SK-N-SH (cell line): ENCODE measurements around the gene MYO1B. TPM values are rescaled to one million over a fixed set of nuclear protein-coding genes. Genes with fewer than 3 reads are reported as not detected.

ENCODE experiments used
- CTCF ChIA-PET: fragments of 300-600, 350-600 bp; formaldehyde crosslinking; extraction: SDS; loops from one replicate; lab custom pipeline; 2021; lab: Yijun Ruan, JAX
- POLR2A ChIA-PET: fragments of 350-600 bp; sonication (Branson Sonifier 250); formaldehyde crosslinking; extraction: SDS; loops from one replicate; lab custom pipeline; 2020; ENCODE audit warnings: antibody characterized with exemption, inconsistent platforms; lab: Yijun Ruan, JAX
- DNase-seq: peaks from one replicate; pipeline ENCODE4 v3.0.0; 2012
- H2AFZ ChIP-seq: fragments of 200-600 bp; sonication (generic); 2 replicates; pipeline ENCODE4 v1.8.1; 2016; ENCODE audit warnings: antibody characterized with exemption, mild to moderate bottlenecking, low read depth
- H3F3A ChIP-seq: fragments of 200-600 bp; sonication (generic); replicated peaks from 2 replicates; pipeline ENCODE3; 2016; ENCODE audit warnings: antibody characterized with exemption, mild to moderate bottlenecking; ENCODE audit not compliant: insufficient read depth
- H3K27ac ChIP-seq, 2 experiments: fragments of 200-500 bp in 1 of 2; fragments of 200-600 bp in 1 of 2; sonication (Bioruptor generic) in 1 of 2; sonication (generic), shearing (Covaris generic) in 1 of 2; 2 replicates each; pipeline versions ENCODE4 v1.5.1 to v1.6.1; 2014 to 2016; ENCODE audit warnings: low read depth in 2 of 2, inconsistent platforms in 1 of 2, low read length in 1 of 2, mild to moderate bottlenecking in 1 of 2, mixed read lengths in 1 of 2
- H3K27me3 ChIP-seq: fragments of 200-600 bp; sonication (generic), shearing (Covaris generic); 2 replicates; pipeline ENCODE4 v1.6.1; 2016; ENCODE audit warnings: mixed run types; ENCODE audit not compliant: insufficient read depth
- H3K36me3 ChIP-seq, 2 experiments: fragments of 200-500 bp in 1 of 2; fragments of 200-600 bp in 1 of 2; sonication (Bioruptor generic) in 1 of 2; sonication (generic) in 1 of 2; replicated peaks in 1 of 2; 2 replicates each; pipeline versions ENCODE3 to v1.5.1; 2014 to 2016; ENCODE audit warnings: low read length in 1 of 2, mild to moderate bottlenecking in 1 of 2; ENCODE audit not compliant: insufficient read depth in 2 of 2, control insufficient read depth in 1 of 2
- H3K4me1 ChIP-seq, 2 experiments: fragments of 200-500 bp in 1 of 2; fragments of 200-600 bp in 1 of 2; sonication (Bioruptor generic) in 1 of 2; sonication (generic), shearing (Covaris generic) in 1 of 2; 2 replicates each; pipeline versions ENCODE4 v1.5.1 to v1.6.1; 2014 to 2016; ENCODE audit warnings: low read depth in 1 of 2, low read length in 1 of 2, mixed run types in 1 of 2; ENCODE audit not compliant: insufficient read depth in 2 of 2, control insufficient read depth in 1 of 2
- H3K4me2 ChIP-seq: fragments of 200-600 bp; sonication (generic), shearing (Covaris generic); 2 replicates; pipeline ENCODE4 v1.6.1; 2017; ENCODE audit warnings: mixed run types
- H3K4me3 ChIP-seq, 2 experiments: fragments of 200-500 bp in 1 of 2; fragments of 200-600 bp in 1 of 2; sonication (Bioruptor generic) in 1 of 2; sonication (generic), shearing (Covaris generic) in 1 of 2; 2 replicates each; pipeline versions ENCODE4 v1.5.1 to v1.8.1; 2014 to 2016; ENCODE audit warnings: low read depth in 2 of 2, inconsistent platforms in 1 of 2, low read length in 1 of 2, mild to moderate bottlenecking in 1 of 2, mixed read lengths in 1 of 2, moderate library complexity in 1 of 2
- H3K79me2 ChIP-seq: fragments of 200-600 bp; sonication (generic); 2 replicates; pipeline ENCODE4 v1.8.1; 2017; ENCODE audit warnings: mild to moderate bottlenecking; ENCODE audit not compliant: insufficient read depth
- H3K9ac ChIP-seq: fragments of 200-600 bp; sonication (generic); 2 replicates; pipeline ENCODE4 v1.6.1; 2017; ENCODE audit warnings: mixed run types
- H3K9me2 ChIP-seq: fragments of 200-600 bp; sonication (generic); 2 replicates; pipeline ENCODE4 v1.6.1; 2017; ENCODE audit warnings: mixed run types
- H3K9me3 ChIP-seq: fragments of 200-600 bp; sonication (generic); 2 replicates; pipeline ENCODE4 v1.6.1; 2017; ENCODE audit warnings: mixed run types, mild to moderate bottlenecking, moderate library complexity
- H4K20me1 ChIP-seq: fragments of 200-600 bp; sonication (generic); 2 replicates; pipeline ENCODE4 v1.6.1; 2017; ENCODE audit warnings: mild to moderate bottlenecking, mixed run types; ENCODE audit not compliant: insufficient read depth
- EP300 ChIP-seq, 2 experiments: IDR thresholded peaks; 2 replicates each; pipeline versions ENCODE4 v1.4.0 to v1.6.1; 2012; ENCODE audit warnings: borderline replicate concordance in 1 of 2, low read depth in 1 of 2, low read length in 1 of 2
- FOXM1 ChIP-seq: IDR thresholded peaks from 2 replicates; pipeline ENCODE4 v1.4.0; 2012; ENCODE audit warnings: low read depth, mild to moderate bottlenecking
- GABPA ChIP-seq: IDR thresholded peaks from 2 replicates; pipeline ENCODE4 v1.4.0; 2012; ENCODE audit warnings: low read depth, mild to moderate bottlenecking
- GATA2 ChIP-seq: sonication (generic); formaldehyde crosslinking; IDR thresholded peaks from 2 replicates; pipeline ENCODE4 v1.5.0; 2020; ENCODE audit warnings: mild to moderate bottlenecking, missing genetic modification reagents
- MEF2A ChIP-seq: IDR thresholded peaks from 2 replicates; pipeline ENCODE4 v1.4.0; 2012; ENCODE audit warnings: low read depth, borderline replicate concordance
- MXI1 ChIP-seq: IDR thresholded peaks from 2 replicates; pipeline ENCODE4 v1.6.1; 2012; ENCODE audit warnings: mild to moderate bottlenecking, low read depth, low read length, improper control_type of control experiment
- NRF1 ChIP-seq: IDR thresholded peaks from 2 replicates; pipeline ENCODE4 v1.6.1; 2012; ENCODE audit warnings: low read depth, mild to moderate bottlenecking, low read length
- POLR2AphosphoS5 ChIP-seq: IDR thresholded peaks from 2 replicates; pipeline ENCODE4 v1.6.1; 2012; ENCODE audit warnings: low read depth, low read length
- RFX5 ChIP-seq: IDR thresholded peaks from 2 replicates; pipeline ENCODE4 v1.6.1; 2012; ENCODE audit warnings: mild to moderate bottlenecking, improper control_type of control experiment, low read length
- RXRA ChIP-seq: IDR thresholded peaks from 2 replicates; pipeline ENCODE4 v1.4.0; 2012; ENCODE audit warnings: low read depth, mild to moderate bottlenecking, borderline replicate concordance
- WGBS: methylation state at CpG from one replicate; pipeline ENCODE4 v1.1.6; 2017; ENCODE audit warnings: low lambda C conversion rate; 5-methylcytosine and 5-hydroxymethylcytosine counted together
- polyA plus RNA-seq, 3 experiments: library from polyadenylated mRNA; depleted of rRNA; stranded (reverse); fragments of >200 nt; gene quantifications; 2 replicates each; pipeline ENCODE4 v1.2.3, GENCODE V29; 2012
- TF ChIP-seq, protein P1 (sequence below): IDR thresholded peaks from 2 replicates; pipeline ENCODE4 v1.4.0; 2012; ENCODE audit warnings: low read depth, borderline replicate concordance
- TF ChIP-seq, protein P2 (sequence below): IDR thresholded peaks from 2 replicates; pipeline ENCODE4; 2012
- TF ChIP-seq, protein P3 (sequence below): fragments of 150-350 bp; IDR thresholded peaks from 2 replicates; pipeline ENCODE4 v1.6.1; 2017; ENCODE audit warnings: antibody characterized with exemption, low read length, low read depth, borderline replicate concordance

The MYO1B gene
- polyA plus RNA-seq, 1 of the 3 experiments (the other 2 are of a cell fraction): 20.2 TPM

DNA sequence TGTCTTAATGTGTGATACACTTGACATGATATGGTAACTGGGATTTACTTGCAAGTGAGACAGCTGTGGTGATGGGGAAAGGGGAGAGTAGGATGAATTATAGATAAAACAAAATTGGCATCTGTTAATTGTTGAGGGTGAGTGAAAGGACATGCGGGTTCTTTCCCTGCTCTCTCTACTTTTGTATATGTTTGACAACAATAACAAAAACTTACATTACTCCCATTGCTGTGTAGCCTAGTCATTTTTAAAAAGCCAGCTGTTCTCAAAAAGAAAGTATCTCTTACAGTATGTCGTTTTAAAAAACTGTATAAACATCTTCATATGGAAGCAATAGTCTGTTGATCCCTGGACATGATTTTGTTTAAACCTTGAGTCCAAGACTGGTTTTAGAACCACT lies 117.6 kb downstream of the MYO1B start:
- Histone ChIP-seq H3K36me3 (peaks cover 0 to 41% of the 10 kb centered on the region in 2 experiments), H3K9me3 (no peaks in the 10 kb centered on the region), H3K27ac (no peak overlapping the region), H3K4me2 (no peak overlapping the region), H3K4me3 (no peak overlapping the region), H3F3A (no peaks in the 10 kb centered on the region), H4K20me1 (no peaks in the 10 kb centered on the region), H2AFZ (no peak overlapping the region), H3K27me3 (no peaks in the 10 kb centered on the region), H3K79me2 (no peaks in the 10 kb centered on the region), H3K4me1 (peaks cover 0 to 4% of the 10 kb centered on the region in 2 experiments; a peak in 2 of 4 replicates), H3K9me2 (no peaks in the 10 kb centered on the region), H3K9ac (no peak overlapping the region)
- 96% methylated on average over 2 of the region's 2 CpGs for WGBS
- ChIA-PET POLR2A (no interaction called here), CTCF (interaction anchor here (1.1 to 1.2 kb wide), 3 partner anchors 127 to 207 kb away, joined by 3 to 6 read pairs (median 3); no protein-coding TSS in a partner anchor)
- no peak for DNase-seq
- TF ChIP-seq FOXM1: no peak
- TF ChIP-seq GATA2 (CRISPR knock-in tag): no peak

DNA sequence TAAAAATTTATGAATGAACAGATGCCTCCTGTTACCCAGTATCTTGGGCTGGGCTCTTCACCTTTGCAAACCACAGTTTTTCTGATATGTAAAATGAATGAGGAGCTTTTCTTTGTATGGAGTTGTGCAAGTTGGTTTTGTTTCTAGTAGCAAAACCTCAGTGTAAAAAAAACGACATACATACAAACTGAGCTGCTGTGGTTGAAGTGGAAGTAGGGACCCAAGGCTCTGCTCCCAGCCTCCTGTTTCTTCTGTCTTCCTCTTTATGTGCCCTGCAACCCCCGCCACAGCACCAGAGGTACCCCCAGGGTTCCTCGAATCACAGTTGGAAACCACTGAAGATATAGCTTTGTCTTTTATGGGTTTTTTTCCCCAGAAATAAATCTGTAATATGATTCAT lies 118.1 kb downstream of the MYO1B start:
- Histone ChIP-seq H3K9me2 (no peaks in the 10 kb centered on the region), H3K4me1 (peaks cover 0 to 4% of the 10 kb centered on the region in 2 experiments; a peak in 2 of 4 replicates), H3K27me3 (no peaks in the 10 kb centered on the region), H2AFZ (no peak overlapping the region), H3K4me2 (no peak overlapping the region), H3F3A (no peaks in the 10 kb centered on the region), H3K27ac (no peak overlapping the region), H3K9me3 (no peaks in the 10 kb centered on the region), H3K4me3 (no peak overlapping the region), H3K79me2 (no peaks in the 10 kb centered on the region), H4K20me1 (no peaks in the 10 kb centered on the region), H3K9ac (no peak overlapping the region), H3K36me3 (peaks cover 0 to 43% of the 10 kb centered on the region in 2 experiments)
- WGBS: 89% methylated on average over 3 of the region's 3 CpGs
- ChIA-PET CTCF (interaction anchor here (1.1 to 1.2 kb wide), 4 partner anchors 9 to 207 kb away, joined by 3 to 6 read pairs (median 3); no protein-coding TSS in a partner anchor), POLR2A (no interaction called here)
- no peak for DNase-seq
- TF ChIP-seq RFX5: no peak
- TF ChIP-seq, protein P1, sequence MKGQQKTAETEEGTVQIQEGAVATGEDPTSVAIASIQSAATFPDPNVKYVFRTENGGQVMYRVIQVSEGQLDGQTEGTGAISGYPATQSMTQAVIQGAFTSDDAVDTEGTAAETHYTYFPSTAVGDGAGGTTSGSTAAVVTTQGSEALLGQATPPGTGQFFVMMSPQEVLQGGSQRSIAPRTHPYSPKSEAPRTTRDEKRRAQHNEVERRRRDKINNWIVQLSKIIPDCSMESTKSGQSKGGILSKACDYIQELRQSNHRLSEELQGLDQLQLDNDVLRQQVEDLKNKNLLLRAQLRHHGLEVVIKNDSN: no peak
- TF ChIP-seq, protein P2, sequence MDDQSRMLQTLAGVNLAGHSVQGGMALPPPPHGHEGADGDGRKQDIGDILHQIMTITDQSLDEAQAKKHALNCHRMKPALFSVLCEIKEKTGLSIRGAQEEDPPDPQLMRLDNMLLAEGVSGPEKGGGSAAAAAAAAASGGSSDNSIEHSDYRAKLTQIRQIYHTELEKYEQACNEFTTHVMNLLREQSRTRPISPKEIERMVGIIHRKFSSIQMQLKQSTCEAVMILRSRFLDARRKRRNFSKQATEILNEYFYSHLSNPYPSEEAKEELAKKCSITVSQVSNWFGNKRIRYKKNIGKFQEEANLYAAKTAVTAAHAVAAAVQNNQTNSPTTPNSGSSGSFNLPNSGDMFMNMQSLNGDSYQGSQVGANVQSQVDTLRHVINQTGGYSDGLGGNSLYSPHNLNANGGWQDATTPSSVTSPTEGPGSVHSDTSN: no peak
- TF ChIP-seq, protein P3, sequence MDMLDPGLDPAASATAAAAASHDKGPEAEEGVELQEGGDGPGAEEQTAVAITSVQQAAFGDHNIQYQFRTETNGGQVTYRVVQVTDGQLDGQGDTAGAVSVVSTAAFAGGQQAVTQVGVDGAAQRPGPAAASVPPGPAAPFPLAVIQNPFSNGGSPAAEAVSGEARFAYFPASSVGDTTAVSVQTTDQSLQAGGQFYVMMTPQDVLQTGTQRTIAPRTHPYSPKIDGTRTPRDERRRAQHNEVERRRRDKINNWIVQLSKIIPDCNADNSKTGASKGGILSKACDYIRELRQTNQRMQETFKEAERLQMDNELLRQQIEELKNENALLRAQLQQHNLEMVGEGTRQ: no peak
- TF ChIP-seq POLR2AphosphoS5: no peak
- TF ChIP-seq GABPA: no peak

DNA sequence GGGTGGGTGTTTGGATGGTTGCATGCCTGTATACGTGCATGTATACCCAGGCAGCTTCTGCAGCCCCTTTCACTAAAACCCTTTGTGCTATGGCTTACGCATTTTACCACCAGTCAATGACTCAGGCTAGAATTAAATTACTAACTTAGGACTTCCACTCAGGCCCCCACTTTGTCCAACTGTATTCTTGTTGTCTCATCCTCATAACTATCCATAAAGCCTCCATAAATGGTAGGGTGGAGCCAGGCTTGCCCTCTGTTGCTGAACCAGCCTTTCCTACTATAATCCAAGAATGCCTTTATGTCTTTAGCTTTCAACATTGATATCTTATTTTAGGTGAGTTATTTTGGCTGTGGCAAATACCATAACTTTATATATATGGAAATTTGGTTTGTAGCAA lies 119.9 kb downstream of the MYO1B start:
- H2AFZ ChIP-seq: no peak overlapping the region
- H3K9me3 ChIP-seq: no peaks in the 10 kb centered on the region
- ChIA-PET POLR2A (no interaction called here), CTCF (interaction anchor here (0.7 to 1.9 kb wide), 4 partner anchors 21 to 200 kb away, joined by 3 to 5 read pairs (median 4); no protein-coding TSS in a partner anchor)
- H4K20me1 ChIP-seq: no peaks in the 10 kb centered on the region
- peaks cover 4 to 50% of the 10 kb centered on the region in 2 experiments for H3K36me3 ChIP-seq
- WGBS: 82% methylated on average over 2 of the region's 2 CpGs
- no peaks in the 10 kb centered on the region for H3K79me2 ChIP-seq
- no peak overlapping the region for H3K27ac ChIP-seq
- no peak for DNase-seq
- no peak overlapping the region for H3K4me3 ChIP-seq
- H3K4me2 ChIP-seq: no peak overlapping the region
- no peaks in the 10 kb centered on the region; a peak in 1 of 4 replicates for H3K4me1 ChIP-seq
- TF ChIP-seq RXRA: no peak
- TF ChIP-seq MXI1: no peak
- no peak for TF ChIP-seq NRF1
- TF ChIP-seq EP300 (IDR thresholded peaks at IDR 0.05; ENCODE audit: borderline replicate concordance in 1 of 2, low read depth in 1 of 2, low read length in 1 of 2): no peak
- no peak for TF ChIP-seq MEF2A
- no peak overlapping the region for H3K9ac ChIP-seq
- no peaks in the 10 kb centered on the region for H3K9me2 ChIP-seq
- no peaks in the 10 kb centered on the region for H3K27me3 ChIP-seq
- no peaks in the 10 kb centered on the region for H3F3A ChIP-seq
